H9 (cell line): ENCODE results near the gene ABCA6. TPM values are rescaled to one million over a fixed set of nuclear protein-coding genes. Genes with fewer than 3 reads are reported as not detected.
"Not testable (repeated sequence)": the region's sequence is repeated elsewhere in the genome, so short reads cannot be mapped to it uniquely, and the experiment has no call there.

ENCODE experiments used
- DNase-seq: peaks from one replicate; pipeline ENCODE4 v3.0.0-alpha.2; 2017
- H2AFZ ChIP-seq: one replicate; pipeline ENCODE4 v1.6.1; 2013; ENCODE audit warnings: mild to moderate bottlenecking, low read length, control low read depth, moderate library complexity
- H2AK5ac ChIP-seq: 2 replicates; pipeline ENCODE4 v1.6.1; 2013; ENCODE audit warnings: low read length, control low read depth, mixed read lengths; ENCODE audit not compliant: insufficient read length
- H2BK120ac ChIP-seq: one replicate; pipeline ENCODE4 v1.6.1; 2013; ENCODE audit warnings: low read depth, mild to moderate bottlenecking, low read length, control low read depth, inconsistent platforms; ENCODE audit not compliant: poor library complexity, severe bottlenecking
- H2BK12ac ChIP-seq: 2 replicates; pipeline ENCODE4 v1.6.1; 2013; ENCODE audit warnings: low read length, control low read depth, mixed read lengths, low read depth; ENCODE audit not compliant: insufficient read length
- H2BK15ac ChIP-seq: 2 replicates; pipeline ENCODE4 v1.6.1; 2013; ENCODE audit warnings: low read depth, low read length, control low read depth
- H2BK20ac ChIP-seq: one replicate; pipeline ENCODE4 v1.6.1; 2013; ENCODE audit warnings: low read depth, mild to moderate bottlenecking, low read length, control low read depth, inconsistent platforms; ENCODE audit not compliant: poor library complexity, severe bottlenecking
- H2BK5ac ChIP-seq: 2 replicates; pipeline ENCODE4 v1.6.1; 2013; ENCODE audit warnings: low read length, control low read depth, mixed read lengths; ENCODE audit not compliant: insufficient read length
- H3K14ac ChIP-seq: 2 replicates; pipeline ENCODE4 v1.6.1; 2013; ENCODE audit warnings: low read length, control low read depth; ENCODE audit not compliant: insufficient read depth
- H3K18ac ChIP-seq: 2 replicates; pipeline ENCODE4 v1.6.1; 2013; ENCODE audit warnings: low read depth, mild to moderate bottlenecking, mixed read lengths, low read length, control low read depth; ENCODE audit not compliant: insufficient read length
- H3K23ac ChIP-seq: 2 replicates; pipeline ENCODE4 v1.6.1; 2013; ENCODE audit warnings: low read length, control low read depth, mixed read lengths, low read depth; ENCODE audit not compliant: insufficient read length
- H3K23me2 ChIP-seq: 2 replicates; pipeline ENCODE4 v1.6.1; 2013; ENCODE audit warnings: low read depth, mild to moderate bottlenecking, mixed read lengths, low read length, control low read depth; ENCODE audit not compliant: insufficient read length, poor library complexity, severe bottlenecking
- H3K27ac ChIP-seq: 2 replicates; pipeline ENCODE4 v1.5.1; 2013; ENCODE audit warnings: low read length, control low read depth, mixed read lengths, low read depth; ENCODE audit not compliant: insufficient read length
- H3K27me3 ChIP-seq: 2 replicates; pipeline ENCODE4 v1.6.1; 2013; ENCODE audit warnings: low read length, control low read depth, inconsistent platforms; ENCODE audit not compliant: insufficient read depth
- H3K4ac ChIP-seq: 2 replicates; pipeline ENCODE4 v1.6.1; 2013; ENCODE audit warnings: low read depth, mild to moderate bottlenecking, control low read depth, inconsistent platforms, low read length, moderate library complexity
- H3K4me1 ChIP-seq: 2 replicates; pipeline ENCODE4 v1.6.1; 2013; ENCODE audit warnings: low read length, control low read depth, inconsistent platforms; ENCODE audit not compliant: insufficient read depth
- H3K4me2 ChIP-seq: 2 replicates; pipeline ENCODE4 v1.6.1; 2013; ENCODE audit warnings: low read length, control low read depth, mixed read lengths; ENCODE audit not compliant: insufficient read length, insufficient read depth
- H3K56ac ChIP-seq: 2 replicates; pipeline ENCODE4 v1.6.1; 2013; ENCODE audit warnings: low read depth, mild to moderate bottlenecking, mixed read lengths, low read length, control low read depth; ENCODE audit not compliant: insufficient read length
- H3K79me1 ChIP-seq: 2 replicates; pipeline ENCODE4 v1.6.1; 2013; ENCODE audit warnings: low read depth, mild to moderate bottlenecking, moderate library complexity, low read length, control low read depth, inconsistent platforms; ENCODE audit not compliant: insufficient read depth, poor library complexity, severe bottlenecking
- H3K79me2 ChIP-seq: 2 replicates; pipeline ENCODE4 v1.6.1; 2013; ENCODE audit warnings: low read length, control low read depth, inconsistent platforms; ENCODE audit not compliant: insufficient read depth
- H3K9ac ChIP-seq: 2 replicates; pipeline ENCODE4 v1.6.1; 2013; ENCODE audit warnings: low read length, control low read depth, mixed read lengths; ENCODE audit not compliant: insufficient read length; ENCODE audit errors: extremely low read depth
- H3K9me3 ChIP-seq: one replicate; pipeline ENCODE4 v1.6.1; 2013; ENCODE audit warnings: low read depth, low read length, inconsistent platforms; ENCODE audit not compliant: control insufficient read depth
- H3T11ph ChIP-seq: one replicate; pipeline ENCODE4 v1.6.1; 2013; ENCODE audit warnings: mild to moderate bottlenecking, low read length, control low read depth, inconsistent platforms
- H4K20me1 ChIP-seq: one replicate; pipeline ENCODE4 v1.6.1; 2013; ENCODE audit not compliant: control insufficient read depth, insufficient read length, insufficient read depth
- H4K5ac ChIP-seq: 2 replicates; pipeline ENCODE4 v1.6.1; 2013; ENCODE audit warnings: low read depth, mild to moderate bottlenecking, mixed read lengths, low read length, control low read depth; ENCODE audit not compliant: insufficient read length
- H4K8ac ChIP-seq: replicated peaks from 2 replicates; pipeline ENCODE4 v1.6.1; 2013; ENCODE audit warnings: low read length, control low read depth, mixed read lengths, low read depth; ENCODE audit not compliant: insufficient read length
- H4K91ac ChIP-seq: 2 replicates; pipeline ENCODE4 v1.6.1; 2013; ENCODE audit warnings: low read depth, mild to moderate bottlenecking, moderate library complexity, mixed read lengths, low read length, control low read depth; ENCODE audit not compliant: insufficient read length
- H3K27ac Mint-ChIP-seq, 3 experiments: 2 replicates in 2 of 3; 3 replicates in 1 of 3; pipeline ENCODE4 v1.8.0; 2020 to 2021; ENCODE audit warnings: mixed read lengths in 3 of 3, mild to moderate bottlenecking in 1 of 3, moderate library complexity in 1 of 3
- H3K27me3 Mint-ChIP-seq: 2 replicates; pipeline ENCODE4 v1.8.0; 2021; ENCODE audit warnings: low read depth, mild to moderate bottlenecking, moderate library complexity, mixed read lengths
- H3K36me3 Mint-ChIP-seq, 3 experiments: 2 replicates in 2 of 3; 3 replicates in 1 of 3; pipeline ENCODE4 v1.8.0; 2020 to 2021; ENCODE audit warnings: low read depth in 3 of 3, mixed read lengths in 3 of 3; ENCODE audit not compliant: insufficient read depth in 1 of 3
- H3K4me1 Mint-ChIP-seq, 2 experiments: 2 replicates each; pipeline ENCODE4 v1.8.0; 2020; ENCODE audit warnings: mixed read lengths in 2 of 2
- H3K4me3 Mint-ChIP-seq, 2 experiments: 2 replicates in 1 of 2; 3 replicates in 1 of 2; pipeline ENCODE4 v1.8.0; 2020 to 2021; ENCODE audit warnings: mild to moderate bottlenecking in 2 of 2, mixed read lengths in 2 of 2, moderate library complexity in 1 of 2
- H3K9me3 Mint-ChIP-seq, 2 experiments: 2 replicates in 1 of 2; 3 replicates in 1 of 2; pipeline ENCODE4 v1.8.0; 2020; ENCODE audit warnings: mild to moderate bottlenecking in 2 of 2, mixed read lengths in 2 of 2, moderate library complexity in 1 of 2
- CTCF ChIP-seq: fragments of 200-600 bp; sonication (generic); conservative IDR thresholded peaks from 3 replicates; pipeline ENCODE4 v1.8.0; 2021; ENCODE audit warnings: antibody characterized with exemption, mild to moderate bottlenecking
- total RNA-seq: library from RNA; stranded (reverse); gene quantifications from 2 replicates; pipeline ENCODE4 v1.2.1, GENCODE V29; 2021

ABCA6 gene
- total RNA-seq, 1 experiment from 2014 or later: not detected

DNA sequence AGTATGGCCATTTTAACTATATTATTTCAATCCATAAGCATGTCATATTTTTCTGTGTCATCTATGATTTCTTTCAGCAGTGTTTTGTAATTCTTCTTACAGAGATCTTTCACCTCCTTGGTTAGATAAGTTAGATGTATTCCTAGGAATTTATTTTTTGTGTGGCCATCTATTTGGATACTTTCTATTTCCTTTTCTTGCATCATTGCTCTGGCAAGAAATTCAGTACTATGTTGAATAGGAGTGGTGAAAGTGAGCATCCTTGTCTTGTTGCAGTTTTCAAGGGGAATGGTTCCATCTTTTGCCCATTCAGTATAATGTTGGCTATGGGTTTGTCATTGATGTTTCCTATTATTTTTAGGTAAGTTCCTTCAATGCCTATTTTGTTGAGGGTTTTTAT is 65.9 kb downstream of the ABCA6 start:
- Histone ChIP-seq H3K79me2 (no peaks in the 10 kb centered on the region), H2AK5ac (no peak overlapping the region), H4K20me1 (no peaks in the 10 kb centered on the region), H2AFZ (no peak overlapping the region), H3K23ac (no peak overlapping the region), H3T11ph (no peak overlapping the region), H2BK20ac (no peak overlapping the region), H3K9me3 (no peaks in the 10 kb centered on the region), H4K91ac (no peak overlapping the region), H3K79me1 (no peaks in the 10 kb centered on the region), H2BK15ac (no peak overlapping the region), H3K14ac (no peak overlapping the region), H3K27me3 (no peaks in the 10 kb centered on the region), H3K4me2 (no peak overlapping the region), H2BK5ac (no peak overlapping the region), H3K4me1 (no peaks in the 10 kb centered on the region), H3K9ac (no peak overlapping the region), H3K18ac (no peak overlapping the region), H3K27ac (no peak overlapping the region), H3K4ac (no peak overlapping the region), H2BK120ac (no peak overlapping the region), H2BK12ac (no peak overlapping the region), H4K5ac (no peak overlapping the region), H4K8ac (no peak overlapping the region), H3K23me2 (no peaks in the 10 kb centered on the region), H3K56ac (no peak overlapping the region)
- H3K4me3 Mint-ChIP-seq: no peak overlapping the region
- H3K9me3 Mint-ChIP-seq: no peaks in the 10 kb centered on the region; a peak in 1 of 5 replicates
- H3K36me3 Mint-ChIP-seq: no peaks in the 10 kb centered on the region
- peaks cover 4% of the 10 kb centered on the region; the same call in 1 of the 2 replicates for H3K27me3 Mint-ChIP-seq
- H3K27ac Mint-ChIP-seq: no peak overlapping the region
- DNase-seq: no peak
- H3K4me1 Mint-ChIP-seq: peaks cover 0 to under 1% of the 10 kb centered on the region in 2 experiments; a peak in 1 of 4 replicates
- TF ChIP-seq CTCF: no peak

DNA sequence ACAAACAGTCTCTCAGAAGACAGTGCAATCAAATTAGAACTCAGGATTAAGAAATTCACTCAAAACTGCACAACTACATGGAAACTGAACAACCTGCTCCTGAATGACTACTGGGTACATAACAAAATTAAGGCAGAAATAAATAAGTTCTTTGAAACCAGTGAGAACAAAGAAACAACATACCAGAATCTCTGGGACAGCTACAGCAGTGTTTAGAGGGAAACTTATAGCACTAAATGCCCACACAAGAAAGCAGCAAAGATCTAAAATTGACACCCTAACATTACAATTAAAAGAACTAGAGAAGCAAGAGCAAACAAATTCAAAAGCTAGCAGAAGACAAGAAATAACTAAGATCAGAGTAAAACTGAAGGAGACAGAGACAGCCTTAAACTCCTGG is 68.3 kb downstream of the ABCA6 start:
- H3K79me1 ChIP-seq, H3K27me3 ChIP-seq, H3K27me3 Mint-ChIP-seq, H3K4me3 Mint-ChIP-seq, H3K4me1 ChIP-seq, H3K27ac ChIP-seq, H3K18ac ChIP-seq, H2AK5ac ChIP-seq, H2AFZ ChIP-seq, H3K23ac ChIP-seq, H3K4me2 ChIP-seq, H4K8ac ChIP-seq, H2BK12ac ChIP-seq, H2BK15ac ChIP-seq, H3K23me2 ChIP-seq, H3K9ac ChIP-seq, H3K27ac Mint-ChIP-seq, H3T11ph ChIP-seq, H2BK5ac ChIP-seq, H3K9me3 Mint-ChIP-seq, H3K36me3 Mint-ChIP-seq, H4K91ac ChIP-seq, H3K79me2 ChIP-seq, H3K9me3 ChIP-seq, H2BK120ac ChIP-seq, H3K56ac ChIP-seq, H3K4ac ChIP-seq, H4K20me1 ChIP-seq, H3K14ac ChIP-seq, H4K5ac ChIP-seq, H2BK20ac ChIP-seq, DNase-seq, H3K4me1 Mint-ChIP-seq: not testable (repeated sequence)
